NK-92 (cell line): ENCODE data around the gene SLC9C1.
"Not testable (repeated sequence)": the region's sequence is repeated elsewhere in the genome, so short reads cannot be mapped to it uniquely, and the experiment has no call there.

Experiments used
- DNase-seq: peaks from one replicate; lab custom pipeline; 2025; ENCODE audit not compliant: unreplicated experiment; lab: John Stamatoyannopoulos, UW

SLC9C1 gene

GRCh38 chr3:112199622-112200316 lies 94.2 kb downstream of the SLC9C1 start:
- no peak for DNase-seq

DNA sequence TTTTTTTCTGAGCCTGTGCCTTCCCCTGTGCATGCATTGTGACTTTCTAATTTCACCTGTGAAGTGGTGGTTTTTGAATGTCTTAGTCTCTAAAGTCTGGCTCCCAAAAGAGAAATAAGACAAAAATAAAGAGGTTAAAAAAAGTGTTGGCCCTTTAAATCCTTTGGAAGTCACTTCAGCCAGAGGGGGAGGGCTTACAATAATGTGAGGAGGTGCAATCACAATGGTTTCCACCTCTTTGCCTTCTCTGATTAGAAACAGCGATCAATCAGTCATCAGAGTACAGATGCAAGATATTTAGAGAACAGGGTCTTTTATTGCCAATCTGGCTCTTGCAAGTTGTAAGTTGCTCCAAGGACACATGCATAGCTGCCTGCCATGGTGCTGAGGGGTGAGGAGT lies 96.9 kb downstream of the SLC9C1 start:
- no peak for DNase-seq

DNA sequence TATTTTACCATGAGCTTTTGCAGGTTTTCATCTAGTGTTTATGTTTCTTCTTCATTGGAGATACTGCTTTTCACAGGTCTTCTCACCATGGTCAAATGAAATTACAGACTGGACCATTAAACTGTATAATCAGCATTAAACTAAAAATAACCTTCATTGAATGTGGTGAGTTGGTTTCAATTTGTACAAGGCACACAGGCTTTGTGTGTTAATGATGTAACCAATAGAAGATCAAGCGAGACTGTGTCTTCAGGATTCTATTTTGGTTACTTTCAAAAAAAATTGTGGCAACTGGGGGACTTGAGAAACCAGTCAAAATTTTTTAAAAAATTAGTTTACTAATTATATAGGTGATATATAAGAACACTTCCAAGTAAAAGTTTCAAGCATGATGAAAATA lies 106.7 kb downstream of the SLC9C1 start:
- DNase-seq, result no peak

- DNase-seq, result not testable (repeated sequence)
These were observed 108.5 kb downstream of the SLC9C1 start for GRCh38 chr3:112185423-112186035.

DNA sequence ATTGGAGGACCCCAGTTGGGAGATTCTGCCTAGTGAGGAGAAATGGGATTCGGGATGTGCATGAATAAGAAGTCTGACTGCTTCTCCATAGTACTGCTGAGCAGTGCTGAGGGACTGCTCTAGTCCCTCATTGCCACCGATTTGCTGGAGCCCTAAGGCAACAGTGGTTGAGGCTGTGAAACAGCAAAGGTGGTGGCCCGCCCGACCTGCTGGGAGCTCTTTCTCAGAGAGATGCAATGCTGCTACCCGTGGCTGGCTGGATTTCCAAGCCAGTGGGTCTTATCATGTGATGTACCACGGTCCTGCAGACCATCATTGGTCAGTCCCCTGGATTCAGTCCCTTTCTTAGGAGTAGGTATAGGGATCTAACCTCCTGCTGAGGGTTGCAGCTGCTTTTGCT lies 118.4 kb downstream of the SLC9C1 start:
- DNase-seq, result no peak

GRCh38 chr3:112175037-112175436 lies 119.0 kb downstream of the SLC9C1 start:
- DNase-seq, result no peak

DNA sequence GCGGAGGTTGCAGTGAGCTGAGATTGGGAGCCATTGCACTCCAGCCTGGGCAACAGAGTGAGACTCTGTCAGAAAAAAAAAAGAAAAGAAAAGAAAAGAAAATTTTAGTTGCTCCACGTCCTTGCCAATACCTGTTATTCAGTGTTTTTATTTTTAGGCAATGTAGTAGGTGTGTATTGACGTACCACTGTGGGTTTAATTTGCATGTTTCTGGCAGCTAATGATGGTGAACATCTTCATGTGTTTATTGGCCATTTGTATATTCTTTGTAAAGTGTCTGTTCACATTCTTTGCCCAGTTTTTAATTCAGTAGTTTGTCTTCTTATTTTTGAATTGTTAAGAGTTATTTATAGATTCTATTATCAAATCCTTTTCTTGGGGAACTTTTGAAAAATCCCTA lies 122.9 kb downstream of the SLC9C1 start:
- no peak for DNase-seq

- no peak for DNase-seq
These were observed 124.0 kb downstream of the SLC9C1 start for GRCh38 chr3:112170046-112170445.

DNA sequence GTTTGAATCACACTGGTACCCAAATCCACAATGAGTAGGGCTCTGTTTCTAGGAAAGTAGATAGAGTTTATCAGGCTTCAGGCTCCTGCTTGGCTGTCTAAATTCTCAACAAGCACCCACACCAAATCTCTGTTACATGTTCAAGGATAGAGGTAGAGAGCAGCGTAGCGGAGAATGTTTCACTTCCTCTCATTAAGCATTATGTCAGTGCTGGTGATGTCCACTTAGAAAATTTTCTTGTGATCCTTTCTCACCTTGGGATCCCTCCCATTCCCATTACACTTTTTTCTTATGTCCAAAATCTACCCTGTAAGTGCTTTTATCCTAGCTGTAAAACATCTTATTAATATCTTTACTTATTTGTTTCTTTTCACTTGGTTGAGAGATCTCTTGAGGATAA lies 126.3 kb downstream of the SLC9C1 start:
- no peak for DNase-seq

GRCh38 chr3:112149136-112149535 lies 144.9 kb downstream of the SLC9C1 start:
- DNase-seq, result no peak

DNA sequence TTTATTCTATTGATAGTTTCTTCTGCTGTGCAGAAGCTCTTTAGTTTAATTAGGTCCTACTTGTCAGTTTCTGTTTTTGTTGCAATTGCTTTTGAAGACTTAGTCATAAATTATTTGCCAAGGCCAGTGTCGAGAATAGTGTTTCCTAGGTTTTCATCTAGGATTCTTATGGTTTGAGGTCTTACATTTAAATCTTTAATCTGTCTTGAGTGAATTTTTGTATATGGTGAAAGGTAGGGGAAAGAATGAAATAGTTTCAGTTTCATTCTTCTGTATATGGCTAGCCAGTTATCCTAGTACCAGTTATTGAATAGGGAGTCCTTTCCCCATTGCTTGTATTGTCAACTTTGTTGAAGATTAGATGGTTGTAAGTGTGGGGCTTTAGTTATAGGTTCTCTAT lies 150.3 kb downstream of the SLC9C1 start:
- no peak for DNase-seq

GRCh38 chr3:112143251-112143650 lies 150.8 kb downstream of the SLC9C1 start:
- no peak for DNase-seq

- no peak for DNase-seq
These were observed 152.7 kb downstream of the SLC9C1 start for GRCh38 chr3:112141293-112141692.

GRCh38 chr3:112140584-112140983 lies 153.4 kb downstream of the SLC9C1 start:
- DNase-seq, result no peak

DNA sequence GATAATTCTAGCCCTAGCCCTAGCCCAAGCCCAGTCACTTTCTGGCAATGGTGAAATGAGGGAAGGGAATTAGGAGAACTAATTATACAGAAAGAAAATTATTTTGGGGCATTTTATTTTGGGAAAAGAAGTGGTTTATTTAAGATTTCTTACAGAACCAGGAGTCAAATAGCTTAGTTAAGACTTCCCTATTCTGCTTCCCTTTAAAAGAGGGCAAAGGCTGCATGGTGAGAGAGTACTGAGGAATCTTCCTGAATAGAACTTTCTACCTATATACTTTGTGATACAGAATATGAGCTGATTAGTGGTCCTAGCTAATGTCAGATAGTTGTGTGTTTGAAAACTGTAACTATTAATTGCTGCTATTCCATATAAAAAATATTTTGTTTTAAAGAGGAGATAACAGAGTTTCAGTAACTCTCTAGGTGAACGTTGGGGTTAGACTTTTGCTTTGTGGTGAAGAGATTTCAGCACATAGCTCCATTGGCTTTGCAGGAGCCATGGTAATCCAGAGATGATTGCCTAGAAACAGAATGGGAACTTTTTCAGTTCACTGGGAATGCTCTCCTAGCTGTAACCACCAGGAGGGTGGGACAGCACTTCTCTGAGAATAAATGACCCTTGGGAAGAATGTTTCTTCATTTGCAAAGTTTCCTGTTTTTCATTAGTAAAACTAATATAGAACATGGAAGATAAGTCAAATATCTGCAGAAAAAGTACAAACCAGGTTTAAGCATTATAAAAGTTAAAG lies 155.6 kb downstream of the SLC9C1 start:
- DNase-seq, result no peak

- no peak for DNase-seq
These were observed 156.2 kb downstream of the SLC9C1 start for GRCh38 chr3:112137781-112138180.

GRCh38 chr3:112136959-112137693 lies 156.9 kb downstream of the SLC9C1 start:
- no peak for DNase-seq

DNA sequence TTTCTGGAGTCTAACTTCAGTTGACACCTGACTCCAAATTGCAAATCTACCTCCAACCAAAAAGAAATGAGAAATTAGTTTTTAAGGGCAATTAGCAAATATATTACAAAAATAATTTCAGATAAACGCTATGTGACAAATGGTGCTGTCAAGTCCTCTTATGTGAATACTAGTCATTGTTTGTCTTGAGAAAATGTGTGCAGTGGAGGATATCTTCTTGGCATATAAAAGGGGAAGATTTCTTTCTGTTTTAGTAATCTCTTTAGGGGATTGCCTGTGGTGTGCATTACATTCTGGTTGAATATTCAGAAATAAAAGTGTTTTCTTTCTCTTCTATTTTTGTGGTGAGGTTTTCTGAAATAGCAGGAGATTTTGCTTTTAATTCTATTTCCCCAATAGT lies 158.0 kb downstream of the SLC9C1 start:
- no peak for DNase-seq

- DNase-seq, result no peak
These were observed 159.5 kb downstream of the SLC9C1 start for GRCh38 chr3:112134335-112135124.

- no peak for DNase-seq
These were observed 160.2 kb downstream of the SLC9C1 start for GRCh38 chr3:112133626-112134334.
